Islet precursor cell (in vitro differentiated cells): ENCODE data around the gene SGPP1.
A peak's percentile ranks its signal among the peaks of the same experiment; 100 is the strongest.
"Not testable (repeated sequence)": the region's sequence is repeated elsewhere in the genome, so short reads cannot be mapped to it uniquely, and the experiment has no call there.

Experiments used
- DNase-seq: peaks from one replicate; pipeline ENCODE4 v3.0.0-alpha.2; 2018

SGPP1 gene

GRCh38 chr14:63725786-63726460 lies 1.9 kb downstream of the SGPP1 start:
- DNase-seq = no peak

- DNase-seq = no peak
Measured at GRCh38 chr14:63717702-63718101, 10.2 kb downstream of the SGPP1 start.

- DNase-seq = no peak
Measured at GRCh38 chr14:63715360-63715759, 12.5 kb downstream of the SGPP1 start.

- no peak for DNase-seq
Measured at GRCh38 chr14:63713764-63714163, 14.1 kb downstream of the SGPP1 start.

- no peak for DNase-seq
Measured at GRCh38 chr14:63713058-63713457, 14.8 kb downstream of the SGPP1 start.

GRCh38 chr14:63712123-63712522 lies 15.7 kb downstream of the SGPP1 start:
- no peak for DNase-seq

- DNase-seq = no peak
Measured at GRCh38 chr14:63710497-63710896, 17.4 kb downstream of the SGPP1 start.

GRCh38 chr14:63709589-63709988 lies 18.3 kb downstream of the SGPP1 start:
- DNase-seq = no peak

GRCh38 chr14:63707216-63707615 lies 20.6 kb downstream of the SGPP1 start:
- DNase-seq = no peak

- no peak for DNase-seq
Measured at GRCh38 chr14:63705561-63706070, 22.2 kb downstream of the SGPP1 start.

- not testable (repeated sequence) for DNase-seq
Measured at GRCh38 chr14:63702530-63702929, 25.3 kb downstream of the SGPP1 start.

GRCh38 chr14:63701606-63702299 lies 26.1 kb downstream of the SGPP1 start:
- DNase-seq = no peak

- no peak for DNase-seq
Measured at GRCh38 chr14:63692310-63693020, 35.4 kb downstream of the SGPP1 start.

- no peak for DNase-seq
Measured at GRCh38 chr14:63689132-63689531, 38.7 kb downstream of the SGPP1 start.

- DNase-seq = no peak
Measured at GRCh38 chr14:63686926-63687325, 40.9 kb downstream of the SGPP1 start.

- no peak for DNase-seq
Measured at GRCh38 chr14:63685401-63685800, 42.5 kb downstream of the SGPP1 start.

GRCh38 chr14:63682727-63683593 lies 44.9 kb downstream of the SGPP1 start:
- no peak for DNase-seq

GRCh38 chr14:63678536-63678935 lies 49.3 kb downstream of the SGPP1 start:
- DNase-seq = no peak

- peak; percentile 82 for DNase-seq
Measured at GRCh38 chr14:63677891-63678379, 49.9 kb downstream of the SGPP1 start.

- DNase-seq = no peak
Measured at GRCh38 chr14:63676615-63677014, 51.2 kb downstream of the SGPP1 start.

GRCh38 chr14:63673886-63674497 lies 53.9 kb downstream of the SGPP1 start:
- DNase-seq = no peak

GRCh38 chr14:63673255-63673654 lies 54.6 kb downstream of the SGPP1 start:
- no peak for DNase-seq
